Measurements from ENCODE around the gene EPHA1. TPM values are rescaled to one million over a fixed set of nuclear protein-coding genes. Genes with fewer than 3 reads are reported as not detected.

The EPHA1 gene
- total RNA-seq, 3 donors from 2014 or later (not counting 1 experiment from before 2014, with no cell fraction given): 1.0 to 1.2 TPM; not detected in 1

DNA sequence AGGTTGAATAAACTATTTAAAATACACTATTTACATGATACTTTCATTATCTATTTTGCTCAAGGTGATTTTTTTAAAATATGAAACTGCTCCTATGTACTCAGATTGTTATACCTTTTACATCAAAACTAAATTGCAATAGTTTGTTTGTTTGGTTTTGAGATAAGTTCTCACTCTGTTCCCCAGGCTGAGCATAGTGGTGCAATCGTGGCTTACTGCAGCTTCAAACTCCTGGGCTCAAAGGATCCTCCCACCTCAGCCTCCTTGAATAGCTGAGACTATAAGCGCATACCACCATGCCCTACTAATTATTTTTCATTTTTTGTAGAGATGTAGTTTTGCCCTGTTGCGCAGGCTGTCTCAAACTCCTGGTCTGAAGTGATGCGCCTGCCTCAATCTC, 47.3 kb upstream of the EPHA1 start:
- Histone ChIP-seq H3K9me3 (ENCODE audit: control insufficient read depth, insufficient read depth, low read length) (no peaks in the 10 kb centered on the region), H3K27me3 (ENCODE audit: control insufficient read depth, insufficient read depth, low read length) (no peaks in the 10 kb centered on the region), H3K4me3 (ENCODE audit: low read length) (no peak overlapping the region), H3K27ac (ENCODE audit: low read length) (no peak overlapping the region), H3K4me1 (ENCODE audit: control insufficient read depth, insufficient read depth, low read length) (no peaks in the 10 kb centered on the region), H3K36me3 (ENCODE audit: control insufficient read depth, insufficient read depth, low read length) (no peaks in the 10 kb centered on the region)
- no peaks in the 10 kb centered on the region for H3K36me3 Mint-ChIP-seq
- ATAC-seq (no peak), DNase-seq (no peak)
- peaks cover 0 to 17% of the 10 kb centered on the region in 2 donors for H3K27me3 Mint-ChIP-seq (ENCODE audit: low read depth in 2 of 2)
- H3K4me3 Mint-ChIP-seq: no peak overlapping the region
- H3K27ac Mint-ChIP-seq: no peak overlapping the region
- no peaks in the 10 kb centered on the region for H3K4me1 Mint-ChIP-seq
- intact Hi-C loops (cut with micrococcal nuclease): no loop called here
- no peak for TF ChIP-seq CTCF (IDR thresholded peaks at IDR 0.05)
- 77% methylated on average over 3 of the region's 4 CpGs for WGBS (ENCODE audit: insufficient coverage)
- H3K9me3 Mint-ChIP-seq: no peaks in the 10 kb centered on the region

DNA sequence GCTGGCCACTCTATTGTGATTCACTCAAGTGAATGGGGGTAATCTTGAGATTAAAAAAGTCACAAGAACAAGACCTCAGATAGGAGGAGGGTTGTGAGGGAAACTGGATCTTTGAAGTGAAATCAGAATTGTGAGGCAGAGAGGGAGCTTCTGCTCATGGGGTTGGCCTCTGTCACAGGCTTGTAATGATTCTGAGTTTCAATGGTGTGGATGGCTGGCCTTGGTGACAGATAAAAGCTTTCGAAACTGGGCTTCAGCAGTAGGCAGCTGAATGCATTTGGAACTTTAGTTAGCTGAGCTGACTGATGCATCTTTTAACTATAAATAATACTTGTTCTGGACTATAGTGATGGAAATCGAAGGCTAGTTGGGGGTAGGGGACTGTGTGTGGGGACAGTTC, 46.8 kb upstream of the EPHA1 start:
- Histone ChIP-seq H3K36me3 (ENCODE audit: control insufficient read depth, insufficient read depth, low read length) (no peaks in the 10 kb centered on the region), H3K27ac (ENCODE audit: low read length) (no peak overlapping the region), H3K9me3 (ENCODE audit: control insufficient read depth, insufficient read depth, low read length) (no peaks in the 10 kb centered on the region), H3K4me1 (ENCODE audit: control insufficient read depth, insufficient read depth, low read length) (no peaks in the 10 kb centered on the region), H3K4me3 (ENCODE audit: low read length) (no peak overlapping the region), H3K27me3 (ENCODE audit: control insufficient read depth, insufficient read depth, low read length) (no peaks in the 10 kb centered on the region)
- Mint-ChIP-seq H3K27me3 (ENCODE audit: low read depth in 2 of 2) (peaks cover 0 to 17% of the 10 kb centered on the region in 2 donors), H3K27ac (no peak overlapping the region), H3K36me3 (no peaks in the 10 kb centered on the region), H3K4me1 (no peaks in the 10 kb centered on the region), H3K9me3 (no peaks in the 10 kb centered on the region), H3K4me3 (no peak overlapping the region)
- intact Hi-C loops (cut with micrococcal nuclease): no loop called here
- ATAC-seq: no peak
- WGBS (ENCODE audit: insufficient coverage): 80% methylated on average over 1 of the region's 2 CpGs
- no peak for TF ChIP-seq CTCF (IDR thresholded peaks at IDR 0.05)
- DNase-seq: no peak

GRCh38 chr7:143454091-143454680, 45.5 kb upstream of the EPHA1 start:
- intact Hi-C loops (cut with micrococcal nuclease): no loop called here
- no peak overlapping the region for H3K4me3 ChIP-seq (ENCODE audit: low read length)
- H3K36me3 ChIP-seq (ENCODE audit: control insufficient read depth, insufficient read depth, low read length): no peaks in the 10 kb centered on the region
- Mint-ChIP-seq H3K27ac (no peak overlapping the region), H3K9me3 (no peaks in the 10 kb centered on the region), H3K4me1 (no peaks in the 10 kb centered on the region), H3K4me3 (no peak overlapping the region), H3K27me3 (ENCODE audit: low read depth in 2 of 2) (peaks cover 0 to 17% of the 10 kb centered on the region in 2 donors), H3K36me3 (no peaks in the 10 kb centered on the region)
- no peaks in the 10 kb centered on the region for H3K9me3 ChIP-seq (ENCODE audit: control insufficient read depth, insufficient read depth, low read length)
- no peaks in the 10 kb centered on the region for H3K4me1 ChIP-seq (ENCODE audit: control insufficient read depth, insufficient read depth, low read length)
- H3K27ac ChIP-seq (ENCODE audit: low read length): no peak overlapping the region
- no peaks in the 10 kb centered on the region for H3K27me3 ChIP-seq (ENCODE audit: control insufficient read depth, insufficient read depth, low read length)
- DNase-seq (no peak), ATAC-seq (no peak)
- TF ChIP-seq CTCF (IDR thresholded peaks at IDR 0.05): no peak
- 94% methylated on average over 1 of the region's 1 CpG for WGBS (ENCODE audit: insufficient coverage)

- no peak overlapping the region for H3K27ac ChIP-seq (ENCODE audit: low read length)
- Mint-ChIP-seq H3K4me3 (no peak overlapping the region), H3K9me3 (no peaks in the 10 kb centered on the region), H3K27me3 (ENCODE audit: low read depth in 2 of 2) (peaks cover 0 to 8% of the 10 kb centered on the region in 2 donors), H3K4me1 (no peaks in the 10 kb centered on the region), H3K36me3 (no peaks in the 10 kb centered on the region), H3K27ac (no peak overlapping the region)
- no peaks in the 10 kb centered on the region for H3K36me3 ChIP-seq (ENCODE audit: control insufficient read depth, insufficient read depth, low read length)
- H3K27me3 ChIP-seq (ENCODE audit: control insufficient read depth, insufficient read depth, low read length): no peaks in the 10 kb centered on the region
- 95% methylated on average over 2 of the region's 2 CpGs for WGBS (ENCODE audit: insufficient coverage)
- H3K9me3 ChIP-seq (ENCODE audit: control insufficient read depth, insufficient read depth, low read length): no peaks in the 10 kb centered on the region
- intact Hi-C loops (cut with micrococcal nuclease): no loop called here
- no peak overlapping the region for H3K4me3 ChIP-seq (ENCODE audit: low read length)
- no peak for TF ChIP-seq CTCF (IDR thresholded peaks at IDR 0.05)
- ATAC-seq (no peak), DNase-seq (no peak)
- no peaks in the 10 kb centered on the region for H3K4me1 ChIP-seq (ENCODE audit: control insufficient read depth, insufficient read depth, low read length)
These were observed 43.8 kb upstream of the EPHA1 start for GRCh38 chr7:143452495-143452894.
